SK-N-SH treated with all-trans-retinoic acid at 6 μM for 48 hours (cell line): ENCODE results near the gene DPYSL5.

Experiments
- ARNTL ChIP-seq: fragments of 450-650 bp; formaldehyde crosslinking; IDR thresholded peaks from 2 replicates; pipeline ENCODE4 v1.5.0; 2020; ENCODE audit warnings: low read depth, mild to moderate bottlenecking, moderate library complexity, borderline replicate concordance
- BACH2 ChIP-seq: fragments of 250-450 bp; sonication (Bioruptor Pico); IDR thresholded peaks from 2 replicates; pipeline ENCODE4 v1.9.0; 2021; ENCODE audit warnings: mild to moderate bottlenecking, borderline replicate concordance
- GLIS3 ChIP-seq: fragments of 250-450 bp; sonication (Bioruptor Pico); IDR thresholded peaks from 2 replicates; pipeline ENCODE4 v1.5.0; 2020; ENCODE audit warnings: mild to moderate bottlenecking, moderate library complexity
- SNAI2 ChIP-seq: fragments of 250-450 bp; sonication (Bioruptor Pico); IDR thresholded peaks from 2 replicates; pipeline ENCODE4 v1.5.0; 2020; ENCODE audit warnings: mild to moderate bottlenecking, moderate library complexity
- TCF4 ChIP-seq: fragments of 250-450 bp; sonication (Bioruptor Pico); IDR thresholded peaks from 2 replicates; pipeline ENCODE4 v1.8.0; 2021; ENCODE audit warnings: mild to moderate bottlenecking, moderate library complexity, borderline replicate concordance
- ZFP3 ChIP-seq: fragments of 250-450 bp; sonication (Bioruptor Pico); IDR thresholded peaks from 2 replicates; pipeline ENCODE4 v1.5.0; 2020; ENCODE audit warnings: mild to moderate bottlenecking, moderate library complexity
- ZFP30 ChIP-seq: fragments of 450-650 bp; formaldehyde crosslinking; IDR thresholded peaks from 2 replicates; pipeline ENCODE4 v1.5.0; 2022; ENCODE audit warnings: mild to moderate bottlenecking, moderate library complexity
- TF ChIP-seq, protein P1 (sequence below): fragments of 250-450 bp; sonication (Bioruptor Pico); IDR thresholded peaks from 2 replicates; pipeline ENCODE4 v1.5.0; 2020; ENCODE audit warnings: mild to moderate bottlenecking, moderate library complexity
- TF ChIP-seq, protein P2 (sequence below): fragments of 250-450 bp; sonication (Bioruptor Pico); IDR thresholded peaks from 2 replicates; pipeline ENCODE4 v1.5.1; 2021; ENCODE audit warnings: mild to moderate bottlenecking, moderate library complexity

DNA sequence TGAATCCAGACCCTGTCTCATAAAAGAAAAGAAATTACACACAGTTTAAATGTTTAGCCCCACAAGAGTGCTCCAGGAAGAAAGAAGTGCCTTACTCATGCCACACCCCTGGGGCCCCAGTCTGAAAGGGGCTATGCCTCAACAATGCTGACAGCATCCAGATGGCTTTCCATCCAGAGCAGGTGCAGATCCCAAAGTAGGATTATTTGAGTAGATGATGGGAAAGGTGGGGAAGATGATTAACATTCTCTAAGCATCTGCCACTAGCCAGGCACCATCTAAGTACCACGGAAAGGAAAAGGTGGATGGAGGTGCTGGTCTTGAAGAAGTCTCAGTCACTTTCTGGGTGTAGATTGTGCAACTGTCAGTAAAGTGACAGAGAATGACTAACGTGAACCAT, 16.3 kb downstream of the DPYSL5 start:
- TF ChIP-seq ARNTL (CRISPR knock-in tag) (no peak), TCF4 (CRISPR knock-in tag) (no peak), SNAI2 (CRISPR knock-in tag) (no peak), GLIS3 (CRISPR knock-in tag) (no peak), BACH2 (CRISPR knock-in tag) (no peak), ZFP3 (no peak), ZFP30 (CRISPR knock-in tag) (no peak)
- TF ChIP-seq, protein P1, sequence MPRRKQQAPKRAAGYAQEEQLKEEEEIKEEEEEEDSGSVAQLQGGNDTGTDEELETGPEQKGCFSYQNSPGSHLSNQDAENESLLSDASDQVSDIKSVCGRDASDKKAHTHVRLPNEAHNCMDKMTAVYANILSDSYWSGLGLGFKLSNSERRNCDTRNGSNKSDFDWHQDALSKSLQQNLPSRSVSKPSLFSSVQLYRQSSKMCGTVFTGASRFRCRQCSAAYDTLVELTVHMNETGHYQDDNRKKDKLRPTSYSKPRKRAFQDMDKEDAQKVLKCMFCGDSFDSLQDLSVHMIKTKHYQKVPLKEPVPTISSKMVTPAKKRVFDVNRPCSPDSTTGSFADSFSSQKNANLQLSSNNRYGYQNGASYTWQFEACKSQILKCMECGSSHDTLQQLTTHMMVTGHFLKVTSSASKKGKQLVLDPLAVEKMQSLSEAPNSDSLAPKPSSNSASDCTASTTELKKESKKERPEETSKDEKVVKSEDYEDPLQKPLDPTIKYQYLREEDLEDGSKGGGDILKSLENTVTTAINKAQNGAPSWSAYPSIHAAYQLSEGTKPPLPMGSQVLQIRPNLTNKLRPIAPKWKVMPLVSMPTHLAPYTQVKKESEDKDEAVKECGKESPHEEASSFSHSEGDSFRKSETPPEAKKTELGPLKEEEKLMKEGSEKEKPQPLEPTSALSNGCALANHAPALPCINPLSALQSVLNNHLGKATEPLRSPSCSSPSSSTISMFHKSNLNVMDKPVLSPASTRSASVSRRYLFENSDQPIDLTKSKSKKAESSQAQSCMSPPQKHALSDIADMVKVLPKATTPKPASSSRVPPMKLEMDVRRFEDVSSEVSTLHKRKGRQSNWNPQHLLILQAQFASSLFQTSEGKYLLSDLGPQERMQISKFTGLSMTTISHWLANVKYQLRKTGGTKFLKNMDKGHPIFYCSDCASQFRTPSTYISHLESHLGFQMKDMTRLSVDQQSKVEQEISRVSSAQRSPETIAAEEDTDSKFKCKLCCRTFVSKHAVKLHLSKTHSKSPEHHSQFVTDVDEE = no peak
- TF ChIP-seq, protein P2, sequence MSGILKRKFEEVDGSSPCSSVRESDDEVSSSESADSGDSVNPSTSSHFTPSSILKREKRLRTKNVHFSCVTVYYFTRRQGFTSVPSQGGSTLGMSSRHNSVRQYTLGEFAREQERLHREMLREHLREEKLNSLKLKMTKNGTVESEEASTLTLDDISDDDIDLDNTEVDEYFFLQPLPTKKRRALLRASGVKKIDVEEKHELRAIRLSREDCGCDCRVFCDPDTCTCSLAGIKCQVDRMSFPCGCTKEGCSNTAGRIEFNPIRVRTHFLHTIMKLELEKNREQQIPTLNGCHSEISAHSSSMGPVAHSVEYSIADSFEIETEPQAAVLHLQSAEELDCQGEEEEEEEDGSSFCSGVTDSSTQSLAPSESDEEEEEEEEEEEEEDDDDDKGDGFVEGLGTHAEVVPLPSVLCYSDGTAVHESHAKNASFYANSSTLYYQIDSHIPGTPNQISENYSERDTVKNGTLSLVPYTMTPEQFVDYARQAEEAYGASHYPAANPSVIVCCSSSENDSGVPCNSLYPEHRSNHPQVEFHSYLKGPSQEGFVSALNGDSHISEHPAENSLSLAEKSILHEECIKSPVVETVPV (CRISPR knock-in tag) = no peak
